HG03520 (cell line): Measurements from ENCODE around the gene NR2F1.

Experiments
- ATAC-seq: cut with Tn5 transposase; IDR thresholded peaks from one replicate; pipeline ENCODE4 v1.9.1; 2021; ENCODE audit warnings: mild to moderate bottlenecking, moderate library complexity; ENCODE audit not compliant: unreplicated experiment

Gene NR2F1

DNA sequence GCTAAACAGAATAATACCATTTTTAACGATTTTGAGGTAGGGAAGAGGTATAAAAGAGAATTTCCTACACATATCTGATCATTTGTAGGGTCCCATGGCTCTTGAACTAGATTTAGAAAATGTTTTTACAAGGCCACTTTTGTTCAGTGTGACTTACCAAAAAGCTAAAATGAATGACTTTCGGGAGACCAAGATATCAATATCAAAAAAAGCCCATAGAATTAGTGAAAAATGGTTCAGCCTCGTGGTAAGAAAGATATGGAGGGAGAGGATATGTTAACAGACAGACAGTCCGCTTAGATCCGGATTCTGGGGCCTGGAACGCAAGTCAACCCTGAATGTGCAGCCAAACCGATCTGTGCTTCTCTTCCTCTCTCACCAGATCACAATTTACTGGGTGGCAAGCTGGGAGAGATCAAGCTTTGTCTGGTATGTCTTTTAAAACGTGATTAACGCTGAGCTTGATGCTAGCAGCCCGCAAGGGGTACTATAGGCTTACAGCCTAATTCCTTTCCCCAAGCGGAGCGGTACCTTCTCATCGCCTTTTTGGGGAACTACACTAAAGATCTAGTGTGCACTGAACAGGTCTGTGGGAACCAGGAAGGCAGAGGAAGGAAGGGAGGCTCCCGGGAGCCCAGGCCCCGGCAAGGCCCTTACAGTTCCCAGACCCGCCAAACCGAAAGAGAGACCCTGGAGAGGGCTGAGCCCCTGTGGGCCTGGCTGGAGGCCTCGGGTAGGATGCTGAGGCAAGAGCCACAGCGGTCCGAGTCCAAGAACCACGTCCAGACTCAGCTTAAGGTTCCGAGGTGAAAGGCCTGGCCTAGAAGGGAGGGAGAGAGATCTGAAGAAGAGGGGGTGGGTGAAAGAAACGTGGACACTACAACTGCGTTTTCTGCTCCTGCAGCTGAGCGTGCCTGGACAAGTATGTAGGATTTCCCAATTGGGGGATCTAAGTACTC is 4.9 kb upstream of the NR2F1 start:
- ATAC-seq, result no peak

DNA sequence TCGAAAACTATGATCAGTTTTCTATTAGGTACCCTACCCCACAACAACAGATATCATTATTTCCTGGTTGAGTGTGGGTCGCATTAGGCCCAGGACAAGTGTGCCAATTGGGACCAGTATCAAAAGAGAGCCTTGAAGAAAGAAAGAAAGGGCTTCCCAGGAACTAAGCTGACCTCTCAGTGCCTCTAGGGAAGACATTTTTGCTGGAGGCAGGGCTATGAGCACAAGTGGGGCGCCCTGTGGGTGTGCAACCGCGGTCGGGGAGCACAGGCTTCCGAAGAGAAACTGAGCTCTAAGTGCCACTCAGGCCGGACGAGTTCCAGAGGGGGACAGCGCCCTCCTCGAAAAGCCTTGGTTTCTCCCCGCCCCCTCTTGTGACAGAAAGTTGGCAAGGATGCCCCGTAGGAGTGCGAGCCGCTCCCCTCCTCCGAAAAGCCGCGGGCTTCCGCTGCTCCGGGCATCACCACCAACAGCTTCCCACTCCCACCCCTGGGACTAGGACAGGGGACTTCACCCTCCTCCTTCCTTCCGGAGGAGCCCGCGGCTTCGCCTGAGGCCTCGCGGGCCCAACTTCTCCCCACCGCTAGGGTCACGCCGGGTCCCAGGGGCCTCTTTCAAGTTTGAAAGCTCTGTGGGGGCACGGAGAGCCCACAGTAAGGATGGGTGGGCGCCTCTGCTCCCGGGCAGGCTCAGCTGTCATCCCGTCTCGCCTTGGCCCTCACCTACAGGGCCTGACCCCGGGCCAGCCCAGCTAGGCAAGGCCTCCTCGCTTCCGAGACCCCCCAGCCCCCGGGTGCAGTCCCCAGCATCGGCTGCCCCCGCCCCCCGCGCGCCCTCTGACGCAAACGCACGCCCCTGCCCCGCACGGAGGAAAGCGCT is 4.0 kb upstream of the NR2F1 start:
- ATAC-seq, result no peak

DNA sequence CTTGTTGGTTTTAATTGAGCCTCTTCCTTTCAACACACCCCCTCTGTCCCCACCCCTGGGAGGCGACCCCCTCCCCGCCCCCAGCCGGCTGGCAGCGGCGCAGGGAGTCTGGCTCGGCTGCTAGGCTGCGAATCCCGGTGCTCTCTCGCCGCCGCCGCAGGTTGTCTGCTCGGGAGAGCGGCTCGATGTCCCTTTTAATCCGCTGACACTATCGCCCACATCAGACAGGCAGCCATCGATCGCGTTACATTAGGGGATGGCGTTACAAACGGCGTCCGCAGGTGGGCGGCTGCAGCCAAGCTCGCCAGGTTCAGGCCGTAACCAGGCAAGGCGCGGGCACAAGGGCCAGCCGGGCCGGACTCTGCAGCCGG is 3.3 kb upstream of the NR2F1 start:
- ATAC-seq, result no peak

DNA sequence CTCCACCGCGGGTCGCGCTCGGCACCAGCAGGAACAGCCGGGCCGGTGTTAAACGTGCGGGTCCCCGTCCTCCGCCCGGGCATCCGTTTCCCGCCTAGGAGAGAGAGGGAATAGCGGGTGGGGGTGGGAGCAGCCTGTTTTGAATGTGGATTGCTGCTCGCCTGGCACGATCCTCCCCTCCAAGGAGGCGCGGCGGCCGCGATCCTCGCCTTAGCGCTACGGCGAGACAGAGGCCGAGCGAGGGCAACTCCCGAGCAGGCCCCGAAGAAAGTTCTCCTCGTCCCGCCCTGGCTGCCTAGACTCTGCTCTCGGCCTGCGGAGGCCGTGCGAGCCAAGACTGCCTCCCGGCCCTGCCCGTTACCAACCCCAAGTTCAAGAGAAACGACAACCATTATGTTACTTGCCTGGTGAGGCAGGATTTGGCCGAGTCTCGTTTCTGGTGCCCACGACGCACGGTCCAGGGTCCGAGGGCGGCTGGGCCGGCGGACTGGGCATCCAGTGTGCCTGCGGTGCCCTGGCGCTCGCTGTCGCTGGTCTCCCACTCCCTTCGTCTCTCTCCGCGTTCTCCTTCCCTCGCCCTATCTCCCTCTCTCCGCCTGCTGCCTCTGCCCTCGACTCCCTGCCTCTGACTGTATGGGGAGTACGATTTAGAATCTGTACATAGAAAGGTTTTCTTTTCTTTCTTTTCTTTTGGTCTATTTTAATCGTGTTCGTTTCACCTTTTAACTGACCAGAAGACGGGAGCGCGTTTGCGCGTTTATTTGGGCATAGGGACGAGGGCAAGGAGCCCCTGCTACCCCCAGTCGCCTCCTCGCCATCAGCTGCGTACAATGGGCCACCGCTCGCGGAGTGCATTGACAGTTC is 2.7 kb upstream of the NR2F1 start:
- no peak for ATAC-seq

DNA sequence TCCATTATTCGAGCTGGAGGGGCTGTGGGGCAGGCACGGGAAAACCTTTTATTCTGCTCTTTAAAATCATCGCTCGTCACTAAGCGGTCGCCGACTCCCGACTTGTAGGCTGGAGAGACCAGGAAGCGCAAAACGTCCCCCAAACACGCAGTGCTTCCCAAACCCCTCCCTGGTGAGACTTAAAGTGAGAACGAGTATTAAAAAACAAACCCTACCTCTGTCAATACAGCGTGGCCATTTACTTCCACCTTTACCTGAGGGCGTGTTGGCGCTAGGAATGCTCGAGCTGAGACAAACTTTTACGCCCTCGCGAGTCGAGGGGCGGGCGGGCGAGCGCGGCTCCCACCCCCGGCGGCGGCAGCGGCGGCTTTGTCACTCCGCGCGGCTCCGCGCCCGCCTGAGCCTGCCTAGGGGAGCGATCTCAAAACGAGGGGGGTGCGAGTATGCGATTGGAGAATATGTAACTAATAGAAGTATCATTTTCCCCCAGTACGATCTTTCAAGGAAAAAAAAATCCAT is 2.0 kb upstream of the NR2F1 start, which contains the start of gene NR2F1-AS1:
Gene NR2F1-AS1, minus strand, starts transcription at position 293 of the 519 bp plus-strand sequence.
- peak; percentile 19 for ATAC-seq

DNA sequence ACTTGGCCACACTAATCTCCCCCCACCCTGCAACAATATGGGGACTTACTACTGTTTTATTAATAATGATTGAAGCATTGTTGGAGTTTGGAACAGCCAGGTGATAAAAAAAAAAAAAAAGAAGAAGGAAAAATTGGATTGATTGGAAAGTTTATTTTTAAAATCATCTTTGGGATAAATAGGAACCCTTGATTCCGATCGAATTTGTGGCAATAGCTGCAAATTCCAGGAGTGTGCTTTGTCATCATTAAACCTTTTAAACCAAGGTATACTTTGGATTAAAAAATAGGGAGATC is 907 bp upstream of the NR2F1 start:
- ATAC-seq, result no peak

DNA sequence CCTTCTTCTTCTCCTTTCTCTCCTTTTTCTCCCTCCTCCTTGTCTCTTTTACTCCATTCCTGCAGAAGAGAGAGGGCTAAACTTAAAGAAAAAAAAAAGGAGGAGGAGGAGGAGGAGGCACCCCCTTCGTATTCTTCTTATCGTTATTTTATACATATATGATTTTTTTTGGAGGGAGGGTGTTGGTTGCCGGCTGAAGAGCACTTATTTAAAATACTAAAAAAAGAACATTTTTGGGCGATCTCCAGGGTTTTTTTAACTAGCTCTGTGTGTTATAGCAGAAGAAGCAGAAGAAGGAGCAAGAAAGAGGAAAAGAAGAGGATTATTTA is 381 bp downstream of the NR2F1 start:
- ATAC-seq, result no peak

DNA sequence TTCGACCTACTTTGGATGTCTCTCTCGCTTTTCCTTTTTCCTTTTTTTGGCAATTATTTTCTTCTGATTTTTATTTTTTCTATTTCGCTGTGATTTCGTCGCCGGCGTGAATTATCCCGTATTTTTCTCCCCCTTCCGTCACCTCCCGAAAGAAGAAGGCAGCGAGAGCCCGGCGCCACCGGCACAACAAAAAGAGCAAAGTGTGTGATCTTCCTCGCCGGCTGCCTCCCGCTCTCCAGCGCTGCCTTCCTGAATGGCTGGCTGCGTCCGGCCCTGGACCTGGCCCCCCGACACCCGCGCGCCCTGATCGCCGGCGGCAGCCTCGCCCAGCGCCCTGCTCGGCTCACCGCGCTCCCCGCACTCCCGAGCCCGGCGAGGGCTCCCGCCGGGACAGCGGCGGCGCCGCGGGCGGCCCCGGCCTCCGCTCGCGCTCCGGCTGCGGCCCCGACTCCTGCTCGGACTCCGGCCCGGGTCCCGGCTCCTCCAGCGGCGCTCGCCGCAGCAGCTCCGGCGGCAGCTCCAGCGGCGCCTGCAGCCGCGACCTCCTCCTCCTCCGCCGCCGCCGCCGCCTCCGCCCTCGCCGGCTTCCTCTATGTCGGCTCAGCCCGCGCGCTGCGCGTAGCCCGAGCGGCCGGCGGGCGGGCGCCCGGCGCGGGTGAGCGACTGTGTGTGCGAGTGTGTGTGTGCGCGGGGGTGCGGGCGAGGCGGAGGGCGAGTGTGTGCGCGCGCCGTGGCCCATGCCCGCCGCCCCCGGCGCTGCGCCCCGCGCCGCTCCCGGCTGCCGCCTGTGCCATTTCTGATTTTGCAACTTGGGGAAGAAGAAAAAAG is 960 bp downstream of the NR2F1 start:
- ATAC-seq, result peak; percentile 31

DNA sequence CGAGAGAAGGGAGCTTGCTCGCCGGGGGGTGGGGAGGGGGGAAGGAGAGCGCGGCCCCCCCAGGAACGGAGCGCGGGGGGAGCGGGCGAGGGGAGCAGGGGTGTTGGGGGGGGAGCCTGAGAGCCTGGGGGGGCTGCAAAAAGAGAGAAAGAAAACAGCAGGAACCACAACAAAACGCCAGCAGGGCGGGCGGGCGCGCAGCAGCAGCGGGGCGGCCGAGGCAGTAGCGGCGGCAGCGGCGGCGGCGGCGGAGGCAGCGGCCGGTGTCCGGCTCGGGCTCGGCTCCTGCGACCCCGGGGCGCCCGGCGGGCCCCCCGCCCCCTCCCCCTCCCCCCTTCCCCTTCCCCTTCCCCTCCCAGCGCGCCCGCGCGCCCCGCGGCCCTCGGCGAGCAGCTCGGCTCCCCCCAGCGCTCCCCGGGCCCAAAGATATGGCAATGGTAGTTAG is 1.6 kb downstream of the NR2F1 start:
- ATAC-seq, result no peak

DNA sequence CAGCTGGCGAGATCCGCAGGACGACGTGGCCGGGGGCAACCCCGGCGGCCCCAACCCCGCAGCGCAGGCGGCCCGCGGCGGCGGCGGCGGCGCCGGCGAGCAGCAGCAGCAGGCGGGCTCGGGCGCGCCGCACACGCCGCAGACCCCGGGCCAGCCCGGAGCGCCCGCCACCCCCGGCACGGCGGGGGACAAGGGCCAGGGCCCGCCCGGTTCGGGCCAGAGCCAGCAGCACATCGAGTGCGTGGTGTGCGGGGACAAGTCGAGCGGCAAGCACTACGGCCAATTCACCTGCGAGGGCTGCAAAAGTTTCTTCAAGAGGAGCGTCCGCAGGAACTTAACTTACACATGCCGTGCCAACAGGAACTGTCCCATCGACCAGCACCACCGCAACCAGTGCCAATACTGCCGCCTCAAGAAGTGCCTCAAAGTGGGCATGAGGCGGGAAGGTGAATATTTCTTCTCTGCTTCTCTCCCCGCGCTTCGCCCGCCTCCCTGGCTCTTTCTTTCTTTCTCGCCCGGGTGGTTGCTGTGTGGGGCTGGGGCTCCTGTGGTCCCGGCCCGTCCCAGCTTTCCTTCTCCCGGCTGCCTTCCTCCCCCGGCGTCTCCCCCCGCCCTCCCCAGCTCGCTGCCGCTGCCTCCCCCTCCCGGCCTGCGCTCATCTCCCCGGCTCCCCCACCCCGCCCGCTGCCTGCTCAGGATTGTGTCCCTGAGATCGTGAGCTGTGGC is 2.2 kb downstream of the NR2F1 start:
- ATAC-seq, result no peak

DNA sequence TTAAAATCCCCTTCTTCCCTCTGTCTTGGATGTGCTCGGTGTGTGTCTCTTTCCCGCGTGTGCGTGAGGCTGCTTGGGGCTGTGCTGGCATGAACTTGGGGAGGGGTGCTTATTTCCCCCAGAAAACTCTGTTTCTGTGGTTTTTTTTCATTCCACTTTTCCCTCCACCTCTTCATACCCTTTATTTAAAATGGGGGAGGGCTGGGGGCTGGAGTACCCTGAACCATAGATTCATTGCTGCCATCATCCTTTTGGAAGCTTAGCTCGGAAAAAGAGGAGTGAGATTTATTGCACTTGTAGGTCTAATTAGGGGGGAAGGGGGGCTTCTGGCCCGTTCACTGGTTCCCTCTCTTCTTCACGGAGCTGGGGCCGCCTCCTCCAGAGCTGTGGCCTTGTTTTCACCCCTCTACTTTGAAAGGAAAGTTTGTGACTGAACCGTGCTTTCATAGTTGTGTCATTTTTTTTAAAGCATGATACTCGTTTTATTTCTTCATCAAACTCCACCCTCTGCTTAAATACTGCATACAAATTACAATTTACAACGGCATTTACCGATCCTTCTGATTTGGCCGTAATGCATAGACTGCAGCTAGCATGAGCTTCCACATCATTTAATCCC is 2.9 kb downstream of the NR2F1 start:
- ATAC-seq, result no peak

DNA sequence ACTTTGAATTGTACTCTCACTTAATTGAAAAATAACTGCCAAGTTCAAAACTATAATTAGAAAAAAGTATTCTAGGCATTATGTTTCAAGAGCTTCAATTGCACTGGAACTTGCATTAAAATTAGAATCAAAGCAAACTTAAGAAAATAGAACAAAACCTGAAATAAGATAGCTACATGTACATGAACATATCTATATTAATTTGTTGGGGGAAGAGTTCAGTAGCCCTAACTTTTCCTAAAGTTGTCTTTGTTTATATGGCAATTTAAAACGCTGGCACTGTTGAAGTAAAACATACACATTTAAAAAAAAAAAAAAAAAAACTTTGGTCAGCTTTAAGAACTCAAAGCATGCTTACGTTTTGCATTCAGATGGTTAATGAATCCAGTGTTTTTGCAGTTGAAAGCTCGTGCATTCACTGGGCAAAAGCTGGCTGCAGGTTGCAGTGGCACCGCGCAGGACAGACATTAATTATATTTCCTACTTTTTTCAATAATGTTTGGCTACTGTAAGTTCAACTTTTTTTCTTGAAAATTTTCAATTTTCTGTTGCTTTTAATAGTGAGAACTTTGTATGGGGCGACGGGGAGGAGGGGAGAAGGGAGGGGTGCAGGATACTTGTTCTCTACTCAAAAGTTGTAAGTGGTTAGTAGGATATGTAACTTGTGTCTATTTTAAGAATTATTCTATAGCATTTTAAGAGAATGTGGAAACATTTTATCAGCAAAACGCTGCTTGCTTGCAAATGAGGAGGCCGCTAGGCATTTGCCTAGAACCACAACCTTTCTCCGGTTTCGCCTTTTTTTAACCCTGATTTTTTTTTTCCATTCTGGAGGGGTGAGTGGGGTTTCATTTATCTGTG is 3.9 kb downstream of the NR2F1 start:
- ATAC-seq, result no peak

DNA sequence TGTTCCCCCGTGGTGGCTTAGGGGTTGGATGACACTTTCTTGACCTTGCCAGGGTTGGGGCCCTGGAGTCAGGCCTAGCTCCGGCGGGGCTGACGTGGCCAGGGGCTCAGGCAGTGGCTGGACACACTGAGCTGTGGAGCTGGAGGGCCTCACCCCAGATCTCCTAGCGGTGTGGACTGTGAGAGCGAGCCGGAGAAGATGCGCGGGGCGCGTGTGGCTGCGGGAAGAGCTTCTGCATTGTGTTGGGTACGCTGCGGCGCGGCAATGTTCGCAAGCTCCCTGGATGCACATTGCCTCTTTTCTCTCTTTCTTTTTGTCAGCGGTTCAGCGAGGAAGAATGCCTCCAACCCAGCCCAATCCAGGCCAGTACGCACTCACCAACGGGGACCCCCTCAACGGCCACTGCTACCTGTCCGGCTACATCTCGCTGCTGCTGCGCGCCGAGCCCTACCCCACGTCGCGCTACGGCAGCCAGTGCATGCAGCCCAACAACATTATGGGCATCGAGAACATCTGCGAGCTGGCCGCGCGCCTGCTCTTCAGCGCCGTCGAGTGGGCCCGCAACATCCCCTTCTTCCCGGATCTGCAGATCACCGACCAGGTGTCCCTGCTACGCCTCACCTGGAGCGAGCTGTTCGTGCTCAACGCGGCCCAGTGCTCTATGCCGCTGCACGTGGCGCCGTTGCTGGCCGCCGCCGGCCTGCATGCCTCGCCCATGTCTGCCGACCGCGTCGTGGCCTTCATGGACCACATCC is 4.8 kb downstream of the NR2F1 start:
- ATAC-seq, result no peak

DNA sequence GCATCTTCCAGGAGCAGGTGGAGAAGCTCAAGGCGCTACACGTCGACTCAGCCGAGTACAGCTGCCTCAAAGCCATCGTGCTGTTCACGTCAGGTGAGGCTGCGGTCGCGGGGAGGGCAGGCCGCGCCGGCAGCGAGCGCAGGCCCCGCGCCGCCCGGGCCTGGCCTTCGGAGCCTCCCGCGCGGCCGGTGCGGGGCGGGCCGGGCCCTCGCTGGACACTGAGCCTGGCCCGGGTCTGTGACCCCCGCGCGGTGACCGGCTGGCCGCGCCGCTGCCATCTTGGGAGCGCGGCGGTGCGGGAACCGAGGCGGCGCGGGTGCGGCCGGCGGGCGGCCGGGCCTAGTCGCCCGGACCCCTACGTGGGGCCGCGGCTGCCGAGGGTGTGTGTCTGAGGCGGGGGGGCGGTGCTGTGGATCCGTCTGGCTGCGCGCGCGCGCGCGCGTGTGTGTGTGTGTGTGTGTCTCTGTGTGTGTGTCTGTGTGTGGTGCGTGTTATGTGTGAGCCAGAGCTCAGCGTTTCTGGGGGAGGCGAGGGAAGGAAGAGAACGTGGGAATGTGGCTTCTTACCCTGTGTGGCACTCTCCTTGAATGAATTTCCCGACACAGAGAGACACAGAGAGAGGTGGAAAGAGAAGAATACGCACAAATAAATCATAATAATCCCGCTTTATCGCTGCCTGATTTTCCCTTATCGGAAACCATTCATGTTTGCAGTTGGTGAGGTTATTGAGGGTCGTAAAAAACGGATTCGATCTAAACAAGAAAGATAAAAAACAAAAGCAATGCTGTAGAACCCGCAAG is 5.5 kb downstream of the NR2F1 start:
- ATAC-seq, result no peak

DNA sequence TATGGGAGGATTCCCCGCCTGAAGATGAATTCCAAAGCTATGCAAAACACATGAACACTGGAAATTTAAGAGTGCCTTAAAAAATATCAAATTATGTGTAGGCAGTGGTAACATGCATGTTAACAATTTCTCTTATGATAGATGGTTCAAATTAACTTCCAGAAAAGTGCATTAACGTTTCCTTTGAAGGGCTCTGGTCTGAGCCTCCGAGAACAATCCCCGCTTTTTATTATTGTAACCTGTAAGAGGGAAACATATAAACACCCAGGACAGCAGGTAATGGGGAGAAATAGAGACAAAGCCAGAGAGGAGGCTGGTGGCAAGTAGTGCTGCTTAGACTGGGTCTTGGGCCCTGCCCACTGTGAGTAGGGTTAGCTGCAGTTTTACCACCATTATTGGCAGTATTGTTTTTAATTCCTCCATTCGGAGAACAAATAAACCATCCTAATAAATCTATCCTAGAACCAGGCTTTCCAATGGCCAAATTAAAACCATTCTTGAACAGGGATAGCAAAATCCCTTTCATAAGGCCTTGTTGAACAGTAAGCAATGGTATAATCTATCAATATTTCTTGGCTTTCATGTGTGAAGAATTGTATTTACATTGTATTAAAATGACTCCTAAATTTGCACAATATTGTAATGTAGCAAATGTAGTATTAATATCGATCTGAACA is 6.3 kb downstream of the NR2F1 start:
- no peak for ATAC-seq

DNA sequence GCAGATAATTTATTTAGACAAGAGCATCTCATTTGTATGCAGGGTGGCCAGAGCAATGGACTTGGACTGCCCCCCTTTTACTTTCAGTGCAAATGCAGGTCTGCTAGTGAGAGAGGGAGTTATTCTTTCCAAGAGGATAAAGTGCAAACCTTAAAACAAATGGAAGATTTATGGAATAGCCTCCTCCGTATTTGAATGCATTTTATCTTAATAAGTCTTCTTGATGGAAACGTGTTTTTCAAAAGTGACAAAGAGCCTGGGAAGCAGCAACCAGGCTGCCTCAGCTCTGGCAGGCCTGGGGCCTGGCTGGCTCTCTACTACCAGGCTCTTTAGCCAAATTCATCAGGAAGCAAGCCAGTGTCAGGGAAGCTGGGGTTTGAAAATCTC is 6.8 kb downstream of the NR2F1 start:
- no peak for ATAC-seq
